Activated T-helper 1 cell treated with anti-CD3 and anti-CD28 coated beads, Interleukin-12 subunit alpha, Interleukin-12 subunit beta, Interleukin-2, Interleukin-4 antibody, amounts not matched to agents 30 ng/mL and 10 ng/mL and 1 ng/mL, durations not matched to agents 14 hours and 24 hours and 36 hours (primary cell): ENCODE measurements around the gene RPA4. TPM values are rescaled to one million over a fixed set of nuclear protein-coding genes. Genes with fewer than 3 reads are reported as not detected.

Experiments
- DNase-seq: peaks from one replicate; pipeline ENCODE4 v3.0.0; 2021; ENCODE audit warnings: low spot score
- H3K27ac Mint-ChIP-seq: one replicate; pipeline ENCODE4 v1.8.0; 2021; ENCODE audit warnings: mild to moderate bottlenecking, mixed read lengths
- H3K27me3 Mint-ChIP-seq: one replicate; pipeline ENCODE4 v1.8.0; 2022; ENCODE audit warnings: mild to moderate bottlenecking, moderate library complexity, mixed read lengths; ENCODE audit not compliant: insufficient read depth
- H3K36me3 Mint-ChIP-seq: one replicate; pipeline ENCODE4 v1.8.0; 2021; ENCODE audit warnings: low read depth, mixed read lengths
- H3K4me1 Mint-ChIP-seq: one replicate; pipeline ENCODE4 v1.8.0; 2021; ENCODE audit warnings: low read depth, mixed read lengths
- H3K4me3 Mint-ChIP-seq: one replicate; pipeline ENCODE4 v1.8.0; 2021; ENCODE audit warnings: mild to moderate bottlenecking, moderate library complexity, mixed read lengths
- H3K9me3 Mint-ChIP-seq: one replicate; pipeline ENCODE4 v1.8.0; 2021; ENCODE audit warnings: mixed read lengths
- intact Hi-C: fragments of 100-400 bp; cut with micrococcal nuclease; formaldehyde crosslinking; loops from one replicate; pipeline ENCODE4 v1.15.1; 2024
- total RNA-seq: library from RNA; stranded (reverse); gene quantifications from 2 replicates; pipeline ENCODE4 v1.2.3, GENCODE V29; 2022

RPA4 gene
- total RNA-seq, 1 donor from 2014 or later = 0.88 TPM

- H3K4me3 Mint-ChIP-seq = no peak overlapping the region
- H3K27me3 Mint-ChIP-seq = no peaks in the 10 kb centered on the region
- no peak overlapping the region for H3K27ac Mint-ChIP-seq
- H3K36me3 Mint-ChIP-seq = no peaks in the 10 kb centered on the region
- no peaks in the 10 kb centered on the region for H3K4me1 Mint-ChIP-seq
- no peaks in the 10 kb centered on the region for H3K9me3 Mint-ChIP-seq
- DNase-seq = no peak
- intact Hi-C loops = no loop called here
Measured at GRCh38 chrX:96906741-96907140, 23.0 kb downstream of the RPA4 start.

- Mint-ChIP-seq H3K27me3 (no peaks in the 10 kb centered on the region), H3K27ac (no peak overlapping the region), H3K4me3 (no peak overlapping the region), H3K36me3 (no peaks in the 10 kb centered on the region), H3K4me1 (no peaks in the 10 kb centered on the region), H3K9me3 (no peaks in the 10 kb centered on the region)
- DNase-seq = no peak
- intact Hi-C loops = no loop called here
Measured at GRCh38 chrX:96907516-96908272, 24.0 kb downstream of the RPA4 start.

- no peak overlapping the region for H3K4me3 Mint-ChIP-seq
- intact Hi-C loops = no loop called here
- H3K4me1 Mint-ChIP-seq = no peaks in the 10 kb centered on the region
- H3K27ac Mint-ChIP-seq = no peak overlapping the region
- H3K36me3 Mint-ChIP-seq = no peaks in the 10 kb centered on the region
- DNase-seq = no peak
- no peaks in the 10 kb centered on the region for H3K9me3 Mint-ChIP-seq
- no peaks in the 10 kb centered on the region for H3K27me3 Mint-ChIP-seq
Measured at GRCh38 chrX:96909291-96909690, 25.6 kb downstream of the RPA4 start.

DNA sequence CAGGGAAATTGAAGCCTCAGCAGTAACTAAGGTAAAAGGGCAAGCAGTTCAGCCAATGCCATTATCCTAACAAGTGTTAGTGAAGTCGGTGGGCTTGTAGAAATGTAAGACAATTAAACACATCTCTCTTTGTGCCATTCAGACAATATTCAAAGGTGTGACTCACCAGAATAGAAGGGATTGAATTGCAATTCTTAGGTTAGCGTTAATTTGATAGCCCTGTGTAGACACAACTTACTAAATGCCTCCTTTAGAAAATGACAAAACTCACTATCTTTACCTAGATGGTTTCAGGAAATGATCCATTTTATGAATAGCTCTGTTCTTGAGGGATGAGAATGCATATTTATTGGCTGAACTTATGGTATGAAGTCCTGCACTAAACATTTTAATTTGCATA is 35.2 kb downstream of the RPA4 start:
- H3K9me3 Mint-ChIP-seq = no peaks in the 10 kb centered on the region
- no peak for DNase-seq
- H3K27ac Mint-ChIP-seq = no peak overlapping the region
- no peak overlapping the region for H3K4me3 Mint-ChIP-seq
- no peaks in the 10 kb centered on the region for H3K36me3 Mint-ChIP-seq
- no peaks in the 10 kb centered on the region for H3K27me3 Mint-ChIP-seq
- no peaks in the 10 kb centered on the region for H3K4me1 Mint-ChIP-seq
- intact Hi-C loops = no loop called here

DNA sequence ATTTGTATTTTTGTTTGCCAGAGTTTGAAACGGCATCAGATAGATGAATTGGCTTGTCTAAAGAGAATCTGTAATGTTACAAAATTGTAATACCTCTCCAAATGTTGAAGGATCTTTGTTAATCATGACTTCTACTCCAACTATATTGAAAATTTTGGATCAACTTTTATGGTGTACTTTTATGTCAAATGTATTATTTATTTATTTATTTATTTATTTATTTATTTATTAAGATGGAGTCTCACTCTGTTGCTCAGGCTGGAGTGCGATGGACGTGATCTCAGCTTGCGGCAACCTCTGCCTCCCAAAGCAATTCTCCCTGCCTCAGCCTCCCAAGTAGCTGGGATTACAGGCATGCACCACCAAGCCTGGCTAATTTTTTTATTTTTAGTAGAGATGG is 36.0 kb downstream of the RPA4 start:
- Mint-ChIP-seq H3K27me3 (no peaks in the 10 kb centered on the region), H3K9me3 (no peaks in the 10 kb centered on the region), H3K4me3 (no peak overlapping the region), H3K4me1 (no peaks in the 10 kb centered on the region), H3K27ac (no peak overlapping the region), H3K36me3 (no peaks in the 10 kb centered on the region)
- no peak for DNase-seq
- intact Hi-C loops = no loop called here

DNA sequence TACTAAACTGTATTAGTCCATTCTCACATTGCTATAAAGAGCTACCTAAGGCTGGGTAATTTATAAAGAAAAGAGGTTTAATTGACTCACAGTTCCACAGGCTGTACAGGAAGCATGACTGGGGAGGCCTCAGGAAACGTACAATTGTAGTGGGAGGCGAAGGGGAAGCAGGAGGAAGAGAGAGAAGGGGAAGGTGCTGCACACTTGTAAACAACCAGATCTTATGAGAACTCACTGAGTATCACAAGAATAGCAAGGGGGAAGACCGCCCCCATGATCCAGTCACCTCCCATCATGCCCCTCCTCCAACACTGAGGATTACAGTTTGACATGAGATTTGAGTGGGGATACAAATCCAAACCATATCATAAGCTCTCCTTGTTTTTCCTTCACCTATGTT is 40.9 kb downstream of the RPA4 start:
- Mint-ChIP-seq H3K27ac (no peak overlapping the region), H3K4me1 (no peaks in the 10 kb centered on the region), H3K4me3 (no peak overlapping the region), H3K36me3 (no peaks in the 10 kb centered on the region), H3K27me3 (no peaks in the 10 kb centered on the region), H3K9me3 (no peaks in the 10 kb centered on the region)
- DNase-seq = no peak
- intact Hi-C loops = no loop called here

- intact Hi-C loops = no loop called here
- Mint-ChIP-seq H3K4me1 (no peaks in the 10 kb centered on the region), H3K4me3 (no peak overlapping the region), H3K9me3 (no peaks in the 10 kb centered on the region), H3K27me3 (no peaks in the 10 kb centered on the region), H3K36me3 (no peaks in the 10 kb centered on the region), H3K27ac (no peak overlapping the region)
- no peak for DNase-seq
Measured at GRCh38 chrX:96929036-96929435, 45.3 kb downstream of the RPA4 start.

Other genes with a start within 250 kb of the RPA4 start
- 10.8 and 11.6 TPM in 2 replicates for gene DIAPH2, start 199.1 kb upstream of the RPA4 start, total RNA-seq